Immature natural killer cell (primary cell): Measurements from ENCODE around the gene TMEM60. TPM values are rescaled to one million over a fixed set of nuclear protein-coding genes. Genes with fewer than 3 reads are reported as not detected.

Source experiments
- DNase-seq, 3 donors: peaks; one replicate each; pipeline ENCODE4 v3.0.0; 2022; ENCODE audit warnings: mixed read lengths in 1 of 3
- H3K27ac Mint-ChIP-seq, 6 donors: one replicate each; pipeline ENCODE4 v1.8.0; 2020; ENCODE audit warnings: mixed read lengths in 6 of 6, mild to moderate bottlenecking in 5 of 6, inconsistent platforms in 4 of 6, moderate library complexity in 3 of 6
- H3K27me3 Mint-ChIP-seq, 3 donors: one replicate each; pipeline ENCODE4 v1.8.0; 2020 to 2021; ENCODE audit warnings: low read depth in 3 of 3, mild to moderate bottlenecking in 3 of 3, mixed read lengths in 3 of 3, moderate library complexity in 3 of 3, inconsistent platforms in 1 of 3
- H3K36me3 Mint-ChIP-seq, 3 donors: one replicate each; pipeline ENCODE4 v1.8.0; 2020; ENCODE audit warnings: mixed read lengths in 3 of 3, inconsistent platforms in 2 of 3, mild to moderate bottlenecking in 2 of 3
- H3K4me1 Mint-ChIP-seq, 2 donors: one replicate each; pipeline ENCODE4 v1.8.0; 2020; ENCODE audit warnings: inconsistent platforms in 2 of 2, mild to moderate bottlenecking in 2 of 2, mixed read lengths in 2 of 2, moderate library complexity in 1 of 2
- H3K4me3 Mint-ChIP-seq, 5 donors: one replicate each; pipeline ENCODE4 v1.8.0; 2020; ENCODE audit warnings: mild to moderate bottlenecking in 5 of 5, mixed read lengths in 5 of 5, inconsistent platforms in 3 of 5, moderate library complexity in 3 of 5
- H3K9me3 Mint-ChIP-seq, 6 donors: one replicate each; pipeline ENCODE4 v1.8.0; 2020; ENCODE audit warnings: mild to moderate bottlenecking in 6 of 6, mixed read lengths in 6 of 6, inconsistent platforms in 4 of 6, moderate library complexity in 3 of 6
- polyA plus RNA-seq, 3 donors: library from polyadenylated mRNA; unstranded; fragments of 300-500 nt; fragmentation: Illumina TruSeq; gene quantifications; one replicate each; pipeline ENCODE4 v1.2.3, GENCODE V29; 2021

The TMEM60 gene
- polyA plus RNA-seq, 3 donors from 2014 or later = 7.9 to 22.6 (median 11.0) TPM

- peaks cover 5 to 28% of the 10 kb centered on the region in 2 donors for H3K4me1 Mint-ChIP-seq
- H3K9me3 Mint-ChIP-seq = no peaks in the 10 kb centered on the region
- H3K27ac Mint-ChIP-seq = no peak overlapping the region
- no peak overlapping the region for H3K4me3 Mint-ChIP-seq
- peaks cover 10 to 35% (median 16%) of the 10 kb centered on the region in 3 donors for H3K36me3 Mint-ChIP-seq
- peaks cover 0 to 2% (median 2%) of the 10 kb centered on the region in 3 donors for H3K27me3 Mint-ChIP-seq
- DNase-seq = no peak
Measured at GRCh38 chr7:77783545-77783944, 14.7 kb downstream of the TMEM60 start.

- no peak overlapping the region for H3K4me3 Mint-ChIP-seq
- H3K27ac Mint-ChIP-seq = no peak overlapping the region
- no peaks in the 10 kb centered on the region for H3K9me3 Mint-ChIP-seq
- H3K4me1 Mint-ChIP-seq = peaks cover 5 to 32% of the 10 kb centered on the region in 2 donors
- H3K36me3 Mint-ChIP-seq = peaks cover 10 to 39% (median 16%) of the 10 kb centered on the region in 3 donors
- no peak for DNase-seq
- peaks cover 0 to 2% (median 2%) of the 10 kb centered on the region in 3 donors for H3K27me3 Mint-ChIP-seq
Measured at GRCh38 chr7:77783111-77783510, 15.1 kb downstream of the TMEM60 start.

GRCh38 chr7:77782383-77782782, 15.9 kb downstream of the TMEM60 start:
- Mint-ChIP-seq H3K27ac (no peak overlapping the region), H3K4me1 (peaks cover 5 to 35% of the 10 kb centered on the region in 2 donors), H3K9me3 (no peaks in the 10 kb centered on the region), H3K27me3 (peaks cover 0 to 2% (median 2%) of the 10 kb centered on the region in 3 donors), H3K36me3 (peaks cover 10 to 40% (median 16%) of the 10 kb centered on the region in 3 donors), H3K4me3 (no peak overlapping the region)
- no peak for DNase-seq

GRCh38 chr7:77778535-77778934, 19.7 kb downstream of the TMEM60 start:
- Mint-ChIP-seq H3K9me3 (no peaks in the 10 kb centered on the region), H3K27me3 (no peaks in the 10 kb centered on the region), H3K4me3 (no peak overlapping the region), H3K27ac (peak overlapping the region in 5 of 6 donors; percentile 3 to 49 (median 22)), H3K4me1 (peaks cover 6 to 41% of the 10 kb centered on the region in 2 donors), H3K36me3 (peaks cover 17 to 41% (median 21%) of the 10 kb centered on the region in 3 donors)
- DNase-seq = no peak

GRCh38 chr7:77771901-77772300, 26.3 kb downstream of the TMEM60 start:
- H3K36me3 Mint-ChIP-seq = peaks cover 9 to 20% (median 15%) of the 10 kb centered on the region in 3 donors
- peak overlapping the region; percentile 38 to 74 (median 58) for H3K27ac Mint-ChIP-seq

GRCh38 chr7:77770316-77770715, 27.9 kb downstream of the TMEM60 start:
- Mint-ChIP-seq H3K27ac (peak overlapping the region in 1 of 6 donors; percentile 48), H3K36me3 (peaks cover 0 to 14% (median 10%) of the 10 kb centered on the region in 3 donors), H3K4me1 (peaks cover 25 to 36% of the 10 kb centered on the region in 2 donors), H3K4me3 (no peak overlapping the region), H3K9me3 (no peaks in the 10 kb centered on the region), H3K27me3 (peaks cover 0 to 3% (median 0%) of the 10 kb centered on the region in 3 donors)
- no peak for DNase-seq

More at GRCh38 chr7:77771901-77772300, 26.3 kb downstream of the TMEM60 start:
- peak overlapping the region in 1 of 5 donors; percentile 31 for H3K4me3 Mint-ChIP-seq
- DNase-seq = peak in 1 of 3 donors; percentile 8
- H3K4me1 Mint-ChIP-seq = peaks cover 23 to 35% of the 10 kb centered on the region in 2 donors
- peaks cover 0 to 1% (median 0%) of the 10 kb centered on the region in 3 donors for H3K27me3 Mint-ChIP-seq
- no peaks in the 10 kb centered on the region for H3K9me3 Mint-ChIP-seq

GRCh38 chr7:77766801-77767605, 31.2 kb downstream of the TMEM60 start:
- peak overlapping the region in 4 of 6 donors; percentile 70 to 79 (median 75) for H3K27ac Mint-ChIP-seq
- peaks cover 0 to 3% (median 0%) of the 10 kb centered on the region in 3 donors for H3K27me3 Mint-ChIP-seq
- H3K4me1 Mint-ChIP-seq = peaks cover 32 to 54% of the 10 kb centered on the region in 2 donors
- H3K9me3 Mint-ChIP-seq = no peaks in the 10 kb centered on the region
- no peak overlapping the region for H3K4me3 Mint-ChIP-seq
- DNase-seq = no peak
- peaks cover 0 to 10% (median 7%) of the 10 kb centered on the region in 3 donors for H3K36me3 Mint-ChIP-seq

- H3K27ac Mint-ChIP-seq = peak overlapping the region in 3 of 6 donors; percentile 31 to 78 (median 44)
- peaks cover 27 to 50% of the 10 kb centered on the region in 2 donors for H3K4me1 Mint-ChIP-seq
- H3K4me3 Mint-ChIP-seq = no peak overlapping the region
- H3K9me3 Mint-ChIP-seq = no peaks in the 10 kb centered on the region
- no peak for DNase-seq
- H3K27me3 Mint-ChIP-seq = peaks cover 0 to 3% (median 0%) of the 10 kb centered on the region in 3 donors
- peaks cover 0 to 10% (median 7%) of the 10 kb centered on the region in 3 donors for H3K36me3 Mint-ChIP-seq
Measured at GRCh38 chr7:77765906-77766800, 32.1 kb downstream of the TMEM60 start.

GRCh38 chr7:77765481-77765880, 32.8 kb downstream of the TMEM60 start:
- Mint-ChIP-seq H3K9me3 (no peaks in the 10 kb centered on the region), H3K4me1 (peaks cover 23 to 44% of the 10 kb centered on the region in 2 donors), H3K27me3 (peaks cover 0 to 3% (median 0%) of the 10 kb centered on the region in 3 donors), H3K27ac (peak overlapping the region in 1 of 6 donors; percentile 8), H3K4me3 (no peak overlapping the region), H3K36me3 (peaks cover 0 to 10% (median 7%) of the 10 kb centered on the region in 3 donors)
- no peak for DNase-seq

GRCh38 chr7:77760809-77761453, 37.3 kb downstream of the TMEM60 start:
- H3K27ac Mint-ChIP-seq = peak overlapping the region in 1 of 6 donors; percentile 61
- no peak for DNase-seq

GRCh38 chr7:77759294-77759889, 38.8 kb downstream of the TMEM60 start:
- Mint-ChIP-seq H3K27me3 (no peaks in the 10 kb centered on the region), H3K36me3 (no peaks in the 10 kb centered on the region), H3K4me1 (peaks cover 32 to 53% of the 10 kb centered on the region in 2 donors), H3K9me3 (no peaks in the 10 kb centered on the region), H3K4me3 (no peak overlapping the region), H3K27ac (peak overlapping the region in 3 of 6 donors; percentile 14 to 48 (median 41))
- peak; percentile 58 to 68 (median 61) for DNase-seq

More at GRCh38 chr7:77760809-77761453, 37.3 kb downstream of the TMEM60 start:
- no peaks in the 10 kb centered on the region for H3K27me3 Mint-ChIP-seq
- peaks cover 36 to 61% of the 10 kb centered on the region in 2 donors for H3K4me1 Mint-ChIP-seq
- H3K36me3 Mint-ChIP-seq = peaks cover 0 to 4% (median 4%) of the 10 kb centered on the region in 3 donors
- H3K4me3 Mint-ChIP-seq = no peak overlapping the region
- no peaks in the 10 kb centered on the region for H3K9me3 Mint-ChIP-seq

GRCh38 chr7:77757589-77757988, 40.6 kb downstream of the TMEM60 start:
- no peak for DNase-seq
- Mint-ChIP-seq H3K27me3 (no peaks in the 10 kb centered on the region), H3K36me3 (no peaks in the 10 kb centered on the region), H3K4me1 (peaks cover 30 to 54% of the 10 kb centered on the region in 2 donors), H3K27ac (peak overlapping the region; percentile 14 to 81 (median 68)), H3K9me3 (no peaks in the 10 kb centered on the region), H3K4me3 (no peak overlapping the region)
